K562 (cell line): ENCODE measurements around the gene CMSS1. TPM values are rescaled to one million over a fixed set of nuclear protein-coding genes. Genes with fewer than 3 reads are reported as not detected.

ENCODE experiments used
- ATAC-seq: fragments of 200-7000 bp; cut with Tn5 transposase; 3 replicates; pipeline ENCODE4 v1.9.1; 2020; ENCODE audit warnings: moderate library complexity
- BruUV-seq: library from RNA; stranded (reverse); fragments of 400-500 nt; replicated peaks from 2 replicates; lab custom pipeline; 2021; lab: Mats Ljungman, UMichigan
- CTCF ChIA-PET: fragments of 300-600 bp; formaldehyde crosslinking; extraction: SDS; loops from one replicate; lab custom pipeline; 2021; ENCODE audit warnings: low intra/inter-chr PET ratio; lab: Yijun Ruan, JAX
- POLR2A ChIA-PET: fragments of 300-600, 350-650 bp; sonication (Branson Sonifier 250); formaldehyde crosslinking; extraction: SDS; loops from one replicate; lab custom pipeline; 2021; ENCODE audit warnings: antibody characterized with exemption, inconsistent platforms; lab: Yijun Ruan, JAX
- DNase-seq, 4 experiments: peaks; one replicate each; pipeline versions ENCODE4 v3.0.0 to v3.0.0-alpha.2; 2011 to 2018; ENCODE audit warnings: low spot score in 3 of 4, mixed read lengths in 3 of 4; ENCODE audit errors: extremely low read depth in 1 of 4
- FAIRE-seq: peaks from 2 replicates; lab custom pipeline; 2011; peaks lifted over from hg19 to GRCh38; lab: Jason Lieb, UNC
- H2AFZ ChIP-seq: 2 replicates; pipeline ENCODE4 v1.6.0; 2011; ENCODE audit warnings: low read depth, low read length, control low read depth, inconsistent platforms
- H3K27ac ChIP-seq: fragments of 200-600 bp; 3 replicates; pipeline ENCODE4 v1.8.0; 2011; ENCODE audit warnings: low read depth, mild to moderate bottlenecking, control low read depth, inconsistent platforms, low read length, moderate library complexity, mixed read lengths; ENCODE audit errors: extremely low read depth
- H3K27me3 ChIP-seq, 2 experiments: fragments of 300-600 bp in 1 of 2; 2 replicates in 1 of 2; 3 replicates in 1 of 2; pipeline versions ENCODE4 v1.6.0 to v1.8.0; 2011; ENCODE audit warnings: inconsistent platforms in 2 of 2, low read length in 2 of 2, mild to moderate bottlenecking in 1 of 2, mixed read lengths in 1 of 2, moderate library complexity in 1 of 2; ENCODE audit not compliant: control insufficient read depth in 2 of 2, insufficient read depth in 2 of 2
- H3K36me3 ChIP-seq: fragments of 300-600 bp; 3 replicates; pipeline ENCODE4 v1.8.0; 2011; ENCODE audit warnings: mild to moderate bottlenecking, low read length, inconsistent platforms; ENCODE audit not compliant: control insufficient read depth, insufficient read depth
- H3K4me1 ChIP-seq, 2 experiments: fragments of 200-600 bp in 1 of 2; replicated peaks in 1 of 2; 2 replicates in 1 of 2; 3 replicates in 1 of 2; pipeline versions ENCODE4 v1.5.1 to v1.8.0; 2011; ENCODE audit warnings: inconsistent platforms in 2 of 2, low read length in 2 of 2, mild to moderate bottlenecking in 1 of 2, mixed read lengths in 1 of 2, moderate library complexity in 1 of 2; ENCODE audit not compliant: control insufficient read depth in 2 of 2, insufficient read depth in 2 of 2
- H3K4me2 ChIP-seq: 2 replicates; pipeline ENCODE4 v1.6.1; 2011; ENCODE audit warnings: low read length, control low read depth, inconsistent platforms, mixed read lengths; ENCODE audit not compliant: insufficient read depth
- H3K4me3 ChIP-seq: fragments of 200-600 bp; sonication (generic), shearing (Covaris generic); 2 replicates; pipeline ENCODE4 v1.5.1; 2016; ENCODE audit warnings: control low read depth, inconsistent platforms
- H3K79me2 ChIP-seq: fragments of 200-600 bp; 3 replicates; pipeline ENCODE4 v1.8.0; 2011; ENCODE audit warnings: low read length, inconsistent platforms; ENCODE audit not compliant: control insufficient read depth, insufficient read depth
- H3K9ac ChIP-seq, 2 experiments: 2 replicates each; pipeline versions ENCODE4 v1.6.0 to v1.6.1; 2011; ENCODE audit warnings: low read depth in 2 of 2, low read length in 2 of 2, control low read depth in 1 of 2, inconsistent platforms in 1 of 2, mild to moderate bottlenecking in 1 of 2, mixed read lengths in 1 of 2; ENCODE audit not compliant: insufficient read depth in 1 of 2
- H3K9me1 ChIP-seq: one replicate; pipeline ENCODE4 v1.6.0; 2011; ENCODE audit warnings: inconsistent platforms, mild to moderate bottlenecking, low read length, moderate library complexity; ENCODE audit not compliant: control insufficient read depth, insufficient read depth
- H3K9me3 ChIP-seq: replicated peaks from 2 replicates; pipeline ENCODE4 v1.5.1; 2011; ENCODE audit warnings: low read depth, low read length, inconsistent platforms; ENCODE audit not compliant: control insufficient read depth, insufficient read depth
- H4K20me1 ChIP-seq: replicated peaks from 2 replicates; pipeline ENCODE4 v1.6.1; 2011; ENCODE audit warnings: low read length, inconsistent platforms, mixed read lengths; ENCODE audit not compliant: control insufficient read depth, insufficient read depth
- EWSR1 ChIP-seq: fragments of 450-650 bp; IDR thresholded peaks from 2 replicates; pipeline ENCODE4 v1.6.1; 2018; ENCODE audit warnings: borderline replicate concordance, mild to moderate bottlenecking, low read depth, moderate library complexity; ENCODE audit not compliant: partially characterized antibody
- IRF2 ChIP-seq: sonication (generic); formaldehyde crosslinking; IDR thresholded peaks from 2 replicates; pipeline ENCODE4 v1.8.1; 2022; ENCODE audit warnings: mild to moderate bottlenecking, missing genetic modification reagents
- MAZ ChIP-seq, 2 experiments: fragments of 450-650 bp in 1 of 2; sonication (generic) in 1 of 2; formaldehyde crosslinking; IDR thresholded peaks in 1 of 2; conservative IDR thresholded peaks in 1 of 2; 2 replicates each; pipeline versions ENCODE4 v1.4.0 to v1.5.0; 2020; ENCODE audit warnings: mild to moderate bottlenecking in 1 of 2, missing genetic modification reagents in 1 of 2
- YY1 ChIP-seq, 3 experiments: IDR thresholded peaks; 2 replicates each; pipeline ENCODE4 v1.6.1; 2011; ENCODE audit warnings: low read length in 2 of 3, mild to moderate bottlenecking in 2 of 3, moderate library complexity in 2 of 3, borderline replicate concordance in 1 of 3, control low read depth in 1 of 3, low read depth in 1 of 3; ENCODE audit not compliant: insufficient read depth in 3 of 3, insufficient replicate concordance in 2 of 3, control insufficient read depth in 1 of 3, insufficient read length in 1 of 3; ENCODE audit errors: extremely low read depth in 1 of 3
- ZBTB9 ChIP-seq: fragments of 450-650 bp; formaldehyde crosslinking; IDR thresholded peaks from 2 replicates; pipeline ENCODE4 v1.4.0; 2020; ENCODE audit warnings: mild to moderate bottlenecking, moderate library complexity
- ZNF518B ChIP-seq: fragments of 250-450 bp; sonication (Bioruptor Pico); IDR thresholded peaks from 2 replicates; pipeline ENCODE4 v1.5.0; 2021; ENCODE audit warnings: mild to moderate bottlenecking, moderate library complexity
- ZNF561 ChIP-seq: fragments of 450-650 bp; formaldehyde crosslinking; conservative IDR thresholded peaks from 2 replicates; pipeline ENCODE4 v1.4.0; 2020; ENCODE audit warnings: mild to moderate bottlenecking, moderate library complexity
- WGBS: fragments of 100-300 bp; shearing (Covaris generic); methylation state at CpG from one replicate; pipeline ENCODE4 v1.1.6; 2016; ENCODE audit warnings: low coverage, mixed read lengths; ENCODE audit not compliant: insufficient coverage; ENCODE audit errors: missing lambda C conversion rate; 5-methylcytosine and 5-hydroxymethylcytosine counted together
- in situ Hi-C: fragments of 300-500 bp; cut with MboI; formaldehyde crosslinking; loops from 4 replicates; pipeline ENCODE4 v1.15.0; 2018; ENCODE audit warnings: inconsistent platforms, mixed read lengths
- intact Hi-C: fragments of 100-400 bp; cut with micrococcal nuclease; formaldehyde crosslinking; loops from 2 replicates; pipeline ENCODE4 v1.14.2; 2022
- polyA plus RNA-seq, 8 experiments: library from polyadenylated mRNA; depleted of rRNA in 4 of 8; stranded (reverse) in 5 of 8; unstranded in 3 of 8; fragments of >200 nt; fragmentation: Nextera tagmentation in 2 of 8; fragmentation: Illumina TruSeq in 1 of 8; extraction: Ambion mirVana in 2 of 8; extraction: Trizol in 1 of 8; gene quantifications; 2 replicates each; pipeline versions ENCODE4 v1.2.1 to v1.2.3, GENCODE V29; 2011 to 2014; ENCODE audit warnings: inconsistent platforms in 1 of 8, missing spikeins in 1 of 8
- total RNA-seq, 7 experiments: library from RNA; depleted of rRNA in 6 of 7; stranded (reverse); fragments of >200 nt in 6 of 7; fragmentation: Illumina TruSeq in 2 of 7; extraction: Trizol in 2 of 7; gene quantifications; 2 replicates each; pipeline versions ENCODE4 v1.2.1 to v1.2.3, GENCODE V29; 2011 to 2021; ENCODE audit warnings: low replicate concordance in 1 of 7
- TF ChIP-seq, protein P1 (sequence below): fragments of 450-650 bp; IDR thresholded peaks from 2 replicates; pipeline ENCODE4 v1.6.1; 2018; ENCODE audit warnings: mild to moderate bottlenecking, low read depth; ENCODE audit not compliant: partially characterized antibody

Gene CMSS1
- total and polyA plus RNA-seq, 9 of the 15 experiments (the other 6 are each of a cell fraction or from before 2014, with no cell fraction given): 46.9 to 109 (median 72.3) TPM

- TF ChIP-seq ZNF518B (CRISPR knock-in tag): no peak
- TF ChIP-seq MAZ (CRISPR knock-in tag; conservative IDR thresholded peaks at IDR 0.05 in 1 of 2, IDR thresholded peaks at IDR 0.05 in 1 of 2): no peak
- no peak for TF ChIP-seq IRF2
- no peak for TF ChIP-seq ZNF561 (CRISPR knock-in tag)
- TF ChIP-seq ZBTB9: no peak
- TF ChIP-seq, protein P1, sequence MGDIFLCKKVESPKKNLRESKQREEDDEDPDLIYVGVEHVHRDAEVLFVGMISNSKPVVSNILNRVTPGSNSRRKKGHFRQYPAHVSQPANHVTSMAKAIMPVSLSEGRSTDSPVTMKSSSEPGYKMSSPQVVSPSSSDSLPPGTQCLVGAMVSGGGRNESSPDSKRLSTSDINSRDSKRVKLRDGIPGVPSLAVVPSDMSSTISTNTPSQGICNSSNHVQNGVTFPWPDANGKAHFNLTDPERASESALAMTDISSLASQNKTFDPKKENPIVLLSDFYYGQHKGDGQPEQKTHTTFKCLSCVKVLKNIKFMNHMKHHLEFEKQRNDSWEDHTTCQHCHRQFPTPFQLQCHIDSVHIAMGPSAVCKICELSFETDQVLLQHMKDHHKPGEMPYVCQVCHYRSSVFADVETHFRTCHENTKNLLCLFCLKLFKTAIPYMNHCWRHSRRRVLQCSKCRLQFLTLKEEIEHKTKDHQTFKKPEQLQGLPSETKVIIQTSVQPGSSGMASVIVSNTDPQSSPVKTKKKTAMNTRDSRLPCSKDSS: no peak
- TF ChIP-seq YY1 (IDR thresholded peaks at IDR 0.05; ENCODE audit: borderline replicate concordance in 1 of 3, control insufficient read depth in 1 of 3, extremely low read depth in 1 of 3, insufficient read depth in 3 of 3, insufficient read length in 1 of 3, insufficient replicate concordance in 2 of 3, low read depth in 1 of 3, low read length in 2 of 3): no peak
- no peak for TF ChIP-seq EWSR1
- ChIA-PET CTCF (no interaction called here), POLR2A (no interaction called here)
- Histone ChIP-seq H3K27me3 (no peaks in the 10 kb centered on the region), H3K9me1 (no peaks in the 10 kb centered on the region), H3K4me3 (no peak overlapping the region), H3K79me2 (no peaks in the 10 kb centered on the region), H3K36me3 (peaks cover 8% of the 10 kb centered on the region; the same call in 1 of the 3 replicates), H2AFZ (no peak overlapping the region), H3K9me3 (peaks cover 4% of the 10 kb centered on the region), H3K27ac (no peak overlapping the region), H3K4me2 (no peak overlapping the region), H3K4me1 (no peaks in the 10 kb centered on the region), H4K20me1 (no peaks in the 10 kb centered on the region), H3K9ac (no peak overlapping the region)
- intact Hi-C loops: no loop called here
- 54% methylated on average over 4 of the region's 4 CpGs for WGBS
- in situ Hi-C loops: no loop called here
- no peak for DNase-seq
- no peak for ATAC-seq
- FAIRE-seq: no peak
- no TSS peak for BruUV-seq
Observed at GRCh38 chr3:100159331-100160153, 341.9 kb downstream of the CMSS1 start.
